ENCODE data around the gene ZDHHC14.
"Not testable (repeated sequence)": the region's sequence is repeated elsewhere in the genome, so short reads cannot be mapped to it uniquely, and the experiment has no call there.

The ZDHHC14 gene

GRCh38 chr6:157558049-157558448 is 177.1 kb downstream of the ZDHHC14 start:
- CTCF ChIA-PET = no interaction called here
- H3K4me3 ChIP-seq (ENCODE audit: low read depth, low read length) = no peak overlapping the region
- DNase-seq (ENCODE audit: low read depth, low spot score) = no peak
- POLR2A ChIA-PET = no interaction called here
- TF ChIP-seq, protein P1, sequence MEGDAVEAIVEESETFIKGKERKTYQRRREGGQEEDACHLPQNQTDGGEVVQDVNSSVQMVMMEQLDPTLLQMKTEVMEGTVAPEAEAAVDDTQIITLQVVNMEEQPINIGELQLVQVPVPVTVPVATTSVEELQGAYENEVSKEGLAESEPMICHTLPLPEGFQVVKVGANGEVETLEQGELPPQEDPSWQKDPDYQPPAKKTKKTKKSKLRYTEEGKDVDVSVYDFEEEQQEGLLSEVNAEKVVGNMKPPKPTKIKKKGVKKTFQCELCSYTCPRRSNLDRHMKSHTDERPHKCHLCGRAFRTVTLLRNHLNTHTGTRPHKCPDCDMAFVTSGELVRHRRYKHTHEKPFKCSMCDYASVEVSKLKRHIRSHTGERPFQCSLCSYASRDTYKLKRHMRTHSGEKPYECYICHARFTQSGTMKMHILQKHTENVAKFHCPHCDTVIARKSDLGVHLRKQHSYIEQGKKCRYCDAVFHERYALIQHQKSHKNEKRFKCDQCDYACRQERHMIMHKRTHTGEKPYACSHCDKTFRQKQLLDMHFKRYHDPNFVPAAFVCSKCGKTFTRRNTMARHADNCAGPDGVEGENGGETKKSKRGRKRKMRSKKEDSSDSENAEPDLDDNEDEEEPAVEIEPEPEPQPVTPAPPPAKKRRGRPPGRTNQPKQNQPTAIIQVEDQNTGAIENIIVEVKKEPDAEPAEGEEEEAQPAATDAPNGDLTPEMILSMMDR (IDR thresholded peaks at IDR 0.05; ENCODE audit: insufficient read depth, low read length, missing control alignments) = no peak

GRCh38 chr6:157558487-157559200 is 177.7 kb downstream of the ZDHHC14 start:
- TF ChIP-seq, protein P1 (IDR thresholded peaks at IDR 0.05; ENCODE audit: insufficient read depth, low read length, missing control alignments) = no peak
- no peak overlapping the region for H3K4me3 ChIP-seq (ENCODE audit: low read depth, low read length)
- no peak for DNase-seq (ENCODE audit: low read depth, low spot score)
- ChIA-PET CTCF (no interaction called here), POLR2A (no interaction called here)

- ChIA-PET POLR2A (no interaction called here), CTCF (no interaction called here)
- TF ChIP-seq, protein P1 (IDR thresholded peaks at IDR 0.05; ENCODE audit: insufficient read depth, low read length, missing control alignments) = no peak
- DNase-seq (ENCODE audit: low read depth, low spot score) = no peak
- no peak overlapping the region for H3K4me3 ChIP-seq (ENCODE audit: low read depth, low read length)
Measured at GRCh38 chr6:157559201-157559756, 178.3 kb downstream of the ZDHHC14 start.

DNA sequence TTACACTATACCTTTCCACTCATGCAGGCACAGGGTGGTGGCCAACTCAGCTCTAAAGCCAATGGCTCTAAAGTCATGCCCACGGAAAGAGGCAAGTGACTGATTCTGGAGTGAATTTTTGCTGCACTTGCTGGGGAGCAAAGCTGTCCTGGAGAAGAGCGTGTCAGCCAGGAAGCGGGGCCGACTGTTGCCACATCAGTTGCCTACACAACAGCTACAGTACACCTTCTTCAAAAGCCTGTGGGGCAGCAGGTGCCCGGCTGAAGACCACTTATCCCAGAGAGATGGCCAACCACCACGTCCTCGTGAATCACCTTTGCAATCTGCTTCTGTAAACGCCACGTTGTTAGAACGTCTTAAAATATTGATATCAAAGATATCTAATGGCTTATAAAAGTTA is 179.1 kb downstream of the ZDHHC14 start:
- CTCF ChIA-PET, POLR2A ChIA-PET: not testable (repeated sequence)

GRCh38 chr6:157560691-157561413 is 179.9 kb downstream of the ZDHHC14 start:
- ChIA-PET POLR2A (no interaction called here), CTCF (no interaction called here)
- TF ChIP-seq, protein P1 (IDR thresholded peaks at IDR 0.05; ENCODE audit: insufficient read depth, low read length, missing control alignments) = no peak
- no peak for DNase-seq (ENCODE audit: low read depth, low spot score)
- H3K4me3 ChIP-seq (ENCODE audit: low read depth, low read length) = no peak overlapping the region

More for the DNA sequence above, 179.1 kb downstream of the ZDHHC14 start:
- H3K4me3 ChIP-seq (ENCODE audit: low read depth, low read length); DNase-seq (ENCODE audit: low read depth, low spot score): not testable (repeated sequence)

- POLR2A ChIA-PET = no interaction called here
- CTCF ChIA-PET = no interaction called here
- no peak overlapping the region for H3K4me3 ChIP-seq (ENCODE audit: low read depth, low read length)
- DNase-seq (ENCODE audit: low read depth, low spot score) = no peak
- TF ChIP-seq, protein P1 (IDR thresholded peaks at IDR 0.05; ENCODE audit: insufficient read depth, low read length, missing control alignments) = no peak
Measured at GRCh38 chr6:157561414-157561790, 180.4 kb downstream of the ZDHHC14 start.

Measured in AG04449 (cell line).